Stimulated activated CD4-positive, alpha-beta T cell treated with anti-CD3 and anti-CD28 coated beads, TNF-alpha, amount 100 ng/mL, for 4 hours (primary cell): ENCODE results near the gene SDR42E1.
"Not testable (repeated sequence)": the region's sequence is repeated elsewhere in the genome, so short reads cannot be mapped to it uniquely, and the experiment has no call there.

Source experiments
- DNase-seq, 3 experiments: peaks; one replicate each; pipeline ENCODE4 v3.0.0-alpha.2; 2020; ENCODE audit warnings: low read depth in 3 of 3

SDR42E1 gene

GRCh38 chr16:82037251-82037650, 26.0 kb upstream of the SDR42E1 start:
- no peak for DNase-seq

- no peak for DNase-seq
These were observed 23.8 kb upstream of the SDR42E1 start, which contains the start of gene HSD17B2 for GRCh38 chr16:82034981-82035612. Gene HSD17B2, plus strand, starts transcription at chr16:82035253. Its CDS starts 172 bp downstream, at chr16:82035425.

GRCh38 chr16:82033683-82034300, 22.5 kb upstream of the SDR42E1 start:
- no peak for DNase-seq

GRCh38 chr16:82033006-82033405, 21.7 kb upstream of the SDR42E1 start:
- DNase-seq = no peak

- no peak for DNase-seq
These were observed 20.1 kb upstream of the SDR42E1 start for GRCh38 chr16:82031116-82032084.

GRCh38 chr16:82027629-82028064, 16.4 kb upstream of the SDR42E1 start:
- DNase-seq = no peak

- DNase-seq = no peak
These were observed 13.6 kb upstream of the SDR42E1 start for GRCh38 chr16:82024883-82025282.

GRCh38 chr16:82024316-82024715, 13.0 kb upstream of the SDR42E1 start:
- DNase-seq = no peak

GRCh38 chr16:82023206-82023605, 11.9 kb upstream of the SDR42E1 start:
- no peak for DNase-seq

GRCh38 chr16:82020051-82020450, 8.8 kb upstream of the SDR42E1 start:
- no peak for DNase-seq

- no peak for DNase-seq
These were observed 8.3 kb upstream of the SDR42E1 start for GRCh38 chr16:82019535-82019934.

- DNase-seq = no peak
These were observed 6.8 kb upstream of the SDR42E1 start for GRCh38 chr16:82017911-82018568.

GRCh38 chr16:82016964-82017363, 5.7 kb upstream of the SDR42E1 start:
- no peak for DNase-seq

- no peak for DNase-seq
These were observed 5.0 kb upstream of the SDR42E1 start for GRCh38 chr16:82016263-82016662.

GRCh38 chr16:82013139-82013538, 1.9 kb upstream of the SDR42E1 start:
- no peak for DNase-seq

- no peak for DNase-seq
These were observed 621 bp downstream of the SDR42E1 start for GRCh38 chr16:82010649-82011048.

GRCh38 chr16:82009789-82010188, 1.5 kb downstream of the SDR42E1 start:
- DNase-seq = not testable (repeated sequence)

- DNase-seq = no peak
These were observed 2.2 kb downstream of the SDR42E1 start for GRCh38 chr16:82008957-82009592.

GRCh38 chr16:82007189-82007588, 4.1 kb downstream of the SDR42E1 start:
- no peak for DNase-seq

GRCh38 chr16:82006036-82006435, 5.2 kb downstream of the SDR42E1 start:
- DNase-seq = no peak
